Measurements from ENCODE around the gene UNC5A. TPM values are rescaled to one million over a fixed set of nuclear protein-coding genes. Genes with fewer than 3 reads are reported as not detected.

UNC5A gene
- total RNA-seq, 4 donors from 2014 or later = not detected

DNA sequence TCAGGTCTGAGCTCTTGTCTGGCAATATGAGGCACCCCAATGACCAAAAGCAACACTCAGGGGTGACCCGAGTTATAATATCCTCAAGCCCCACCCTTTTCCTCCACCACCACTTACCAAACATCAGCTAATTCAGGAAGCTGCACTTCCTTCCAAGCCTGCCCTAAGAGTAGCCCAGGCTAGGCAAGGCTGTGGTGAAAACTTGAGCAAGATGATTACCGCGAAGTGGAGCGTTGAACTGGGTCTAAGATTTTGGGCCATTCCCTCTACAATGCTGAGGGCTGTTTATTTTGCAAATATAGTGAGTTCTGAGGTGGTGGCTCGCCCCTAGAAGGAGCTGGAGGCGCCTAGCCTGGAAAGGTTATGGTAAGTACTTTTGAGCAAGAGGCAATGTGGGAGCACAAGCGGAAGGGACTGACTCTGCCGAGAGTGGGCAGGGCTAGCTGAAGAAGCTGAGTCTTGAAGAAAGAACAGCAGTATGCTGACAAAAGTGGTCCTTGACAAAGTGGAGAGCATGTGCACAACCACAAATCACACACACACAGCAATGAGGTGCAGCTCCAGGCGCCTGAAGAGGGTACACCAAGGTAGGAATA is 89.0 kb downstream of the UNC5A start, which contains the start of gene HK3:
Gene HK3, minus strand, starts transcription at position 51 of the 596 bp plus-strand sequence. CDS start 3,187 bp downstream, outside the sequence.
- TF ChIP-seq EP300 (IDR thresholded peaks at IDR 0.05) (no peak), POLR2A (IDR thresholded peaks at IDR 0.05) (no peak)
- TF ChIP-seq, protein P1, sequence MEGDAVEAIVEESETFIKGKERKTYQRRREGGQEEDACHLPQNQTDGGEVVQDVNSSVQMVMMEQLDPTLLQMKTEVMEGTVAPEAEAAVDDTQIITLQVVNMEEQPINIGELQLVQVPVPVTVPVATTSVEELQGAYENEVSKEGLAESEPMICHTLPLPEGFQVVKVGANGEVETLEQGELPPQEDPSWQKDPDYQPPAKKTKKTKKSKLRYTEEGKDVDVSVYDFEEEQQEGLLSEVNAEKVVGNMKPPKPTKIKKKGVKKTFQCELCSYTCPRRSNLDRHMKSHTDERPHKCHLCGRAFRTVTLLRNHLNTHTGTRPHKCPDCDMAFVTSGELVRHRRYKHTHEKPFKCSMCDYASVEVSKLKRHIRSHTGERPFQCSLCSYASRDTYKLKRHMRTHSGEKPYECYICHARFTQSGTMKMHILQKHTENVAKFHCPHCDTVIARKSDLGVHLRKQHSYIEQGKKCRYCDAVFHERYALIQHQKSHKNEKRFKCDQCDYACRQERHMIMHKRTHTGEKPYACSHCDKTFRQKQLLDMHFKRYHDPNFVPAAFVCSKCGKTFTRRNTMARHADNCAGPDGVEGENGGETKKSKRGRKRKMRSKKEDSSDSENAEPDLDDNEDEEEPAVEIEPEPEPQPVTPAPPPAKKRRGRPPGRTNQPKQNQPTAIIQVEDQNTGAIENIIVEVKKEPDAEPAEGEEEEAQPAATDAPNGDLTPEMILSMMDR (IDR thresholded peaks at IDR 0.05) = no peak
- Histone ChIP-seq H3K27ac (no peak within 1 kb of the TSS), H3K27me3 (no peaks in the 10 kb centered on the region), H3K36me3 (peaks cover 0 to 33% (median 2%) of the 10 kb centered on the region in 3 donors), H3K4me1 (peaks cover 0 to 5% (median 1%) of the 10 kb centered on the region in 4 donors), H3K9me3 (no peaks in the 10 kb centered on the region), H3K4me3 (peak within 1 kb of the TSS in 1 of 4 donors; percentile 18)
- DNase-seq (ENCODE audit: low spot score in 2 of 2) = peak in 1 of 2 donors; percentile 14
- WGBS, 2 donors = 63 to 76% methylated on average over 8 to 9 of the region's 9 CpGs

DNA sequence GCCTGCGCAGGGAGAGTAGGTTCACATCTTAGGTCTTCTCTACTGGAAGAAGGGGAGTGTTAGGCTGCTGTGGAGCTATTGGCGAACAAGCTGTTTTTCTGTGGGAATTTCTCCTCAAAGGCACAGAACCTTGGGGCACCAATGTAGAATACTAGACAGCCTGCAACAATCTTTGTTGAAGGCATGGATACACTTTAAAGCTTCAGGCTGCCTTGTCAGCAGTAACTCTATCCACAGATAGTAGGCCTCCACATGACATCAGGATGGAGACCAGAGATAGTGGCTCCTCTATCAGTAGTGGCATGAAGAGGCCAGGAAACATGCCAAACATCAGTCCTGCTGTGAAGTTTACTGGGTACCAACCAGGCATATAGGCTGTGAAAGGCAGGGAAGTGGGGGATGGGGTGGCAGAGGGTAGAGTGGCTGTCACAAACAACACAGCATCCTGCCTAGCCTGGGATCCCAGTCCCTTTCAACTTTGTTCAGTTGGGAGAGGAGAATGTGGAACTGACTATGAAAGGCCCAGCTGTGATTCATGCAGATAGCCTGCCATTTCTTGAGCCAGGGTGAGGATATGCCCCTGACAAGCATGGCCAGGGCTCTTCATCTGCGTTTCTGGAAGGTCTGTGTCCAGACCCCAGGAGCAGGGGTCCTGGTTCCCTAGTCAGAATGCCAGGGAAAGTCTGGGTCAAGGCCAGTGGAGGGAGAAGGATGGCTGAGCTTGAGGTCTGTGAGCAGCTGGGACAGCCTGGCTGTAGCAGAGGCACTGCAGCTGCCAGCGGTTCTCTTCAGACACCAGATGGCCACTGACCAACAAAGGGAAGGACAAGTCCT is 89.8 kb downstream of the UNC5A start:
- Histone ChIP-seq H3K27ac (no peak overlapping the region), H3K9me3 (no peaks in the 10 kb centered on the region), H3K36me3 (peaks cover 0 to 41% (median 3%) of the 10 kb centered on the region in 3 donors), H3K4me3 (no peak overlapping the region), H3K4me1 (peaks cover 0 to 5% (median 1%) of the 10 kb centered on the region in 4 donors), H3K27me3 (no peaks in the 10 kb centered on the region)
- DNase-seq (ENCODE audit: low spot score in 2 of 2) = no peak
- 86 to 89% methylated on average over 4 of the region's 4 CpGs for WGBS, 2 donors
- no peak for TF ChIP-seq EP300 (IDR thresholded peaks at IDR 0.05)
- TF ChIP-seq, protein P1 (IDR thresholded peaks at IDR 0.05) = no peak
- TF ChIP-seq POLR2A (IDR thresholded peaks at IDR 0.05) = no peak

DNA sequence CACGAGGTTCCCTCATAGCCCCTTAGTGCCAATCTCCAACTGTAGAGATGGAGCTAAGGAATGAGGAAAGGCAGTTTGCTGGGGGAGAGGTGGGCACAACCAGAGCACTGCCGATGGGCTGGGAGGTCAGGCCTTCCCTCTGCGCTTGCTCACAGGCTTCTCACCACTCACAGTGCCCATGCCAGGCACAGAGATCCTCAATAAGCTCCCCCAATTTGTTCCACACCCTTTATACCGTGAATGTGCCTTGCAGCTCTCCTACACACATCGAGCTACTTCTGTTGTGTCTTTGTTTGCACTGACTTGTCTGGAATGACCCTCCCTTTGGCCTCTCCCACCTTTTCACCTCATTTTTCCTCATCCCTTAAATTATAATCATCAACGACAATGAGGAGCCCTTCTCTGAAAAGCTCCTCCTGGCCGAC is 90.4 kb downstream of the UNC5A start:
- Histone ChIP-seq H3K27ac (no peak overlapping the region), H3K4me3 (no peak overlapping the region), H3K4me1 (peaks cover 0 to 5% (median 1%) of the 10 kb centered on the region in 4 donors), H3K27me3 (no peaks in the 10 kb centered on the region), H3K9me3 (no peaks in the 10 kb centered on the region), H3K36me3 (peaks cover 3 to 47% (median 4%) of the 10 kb centered on the region in 3 donors)
- 68 to 75% methylated on average over 7 of the region's 7 CpGs for WGBS, 2 donors
- TF ChIP-seq, protein P1 (IDR thresholded peaks at IDR 0.05) = no peak
- TF ChIP-seq EP300 (IDR thresholded peaks at IDR 0.05) (no peak), POLR2A (IDR thresholded peaks at IDR 0.05) (no peak)
- DNase-seq (ENCODE audit: low spot score in 2 of 2) = no peak

DNA sequence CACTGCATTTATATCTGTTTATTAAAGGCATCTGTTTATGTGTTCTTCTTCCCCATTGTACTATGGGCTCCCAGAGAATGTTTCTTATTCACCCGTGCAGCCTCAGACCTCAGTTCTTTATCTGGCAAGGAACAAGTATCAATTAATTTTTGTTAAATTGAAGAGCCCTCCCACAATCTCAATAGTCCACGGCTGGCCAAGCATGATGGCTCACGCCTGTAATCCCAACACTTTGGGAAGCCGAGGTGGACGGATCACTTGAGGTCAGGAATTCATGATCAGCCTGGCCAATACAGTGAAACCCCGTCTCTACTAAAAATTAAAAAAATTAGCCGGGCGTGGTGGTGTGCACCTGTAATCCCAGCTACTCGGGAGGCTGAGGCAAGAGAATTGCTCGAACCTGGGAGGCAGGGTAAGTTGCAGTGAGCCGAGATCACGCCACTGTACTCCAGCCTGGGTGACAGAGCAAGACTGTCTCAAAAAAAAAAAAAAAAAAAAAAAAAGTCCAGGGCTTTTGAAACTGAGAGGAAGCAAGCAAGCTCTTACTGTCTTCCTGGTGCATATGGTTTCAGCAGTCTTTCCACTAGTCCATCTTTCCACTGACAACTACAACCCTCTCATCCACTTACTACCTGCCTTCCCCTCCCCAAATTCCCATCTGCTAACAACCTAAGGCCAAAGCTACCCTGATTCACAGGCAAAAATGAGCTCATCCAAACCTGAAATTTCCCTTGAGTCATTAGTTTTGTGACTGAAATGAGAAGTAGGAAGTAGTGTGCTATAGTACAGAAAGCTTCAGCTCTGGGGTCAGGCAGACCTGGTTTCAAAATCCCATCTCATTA is 91.1 kb downstream of the UNC5A start:
- WGBS, 2 donors = 81 to 84% methylated on average over 12 of the region's 12 CpGs
- Histone ChIP-seq H3K9me3 (no peaks in the 10 kb centered on the region), H3K27ac (no peak overlapping the region), H3K27me3 (no peaks in the 10 kb centered on the region), H3K36me3 (peaks cover 3 to 54% (median 7%) of the 10 kb centered on the region in 3 donors), H3K4me3 (no peak overlapping the region), H3K4me1 (peaks cover 0 to 5% (median 1%) of the 10 kb centered on the region in 4 donors)
- no peak for DNase-seq (ENCODE audit: low spot score in 2 of 2)
- TF ChIP-seq, protein P1 (IDR thresholded peaks at IDR 0.05) = no peak
- no peak for TF ChIP-seq POLR2A (IDR thresholded peaks at IDR 0.05)
- TF ChIP-seq EP300 (IDR thresholded peaks at IDR 0.05) = no peak
